NCI-H748 (cell line): Measurements from ENCODE around the gene KRTAP12-3.
"Not testable (repeated sequence)": the region's sequence is repeated elsewhere in the genome, so short reads cannot be mapped to it uniquely, and the experiment has no call there.

Experiments
- DNase-seq: peaks from one replicate; lab custom pipeline; 2025; ENCODE audit not compliant: unreplicated experiment; lab: John Stamatoyannopoulos, UW

KRTAP12-3 gene

DNA sequence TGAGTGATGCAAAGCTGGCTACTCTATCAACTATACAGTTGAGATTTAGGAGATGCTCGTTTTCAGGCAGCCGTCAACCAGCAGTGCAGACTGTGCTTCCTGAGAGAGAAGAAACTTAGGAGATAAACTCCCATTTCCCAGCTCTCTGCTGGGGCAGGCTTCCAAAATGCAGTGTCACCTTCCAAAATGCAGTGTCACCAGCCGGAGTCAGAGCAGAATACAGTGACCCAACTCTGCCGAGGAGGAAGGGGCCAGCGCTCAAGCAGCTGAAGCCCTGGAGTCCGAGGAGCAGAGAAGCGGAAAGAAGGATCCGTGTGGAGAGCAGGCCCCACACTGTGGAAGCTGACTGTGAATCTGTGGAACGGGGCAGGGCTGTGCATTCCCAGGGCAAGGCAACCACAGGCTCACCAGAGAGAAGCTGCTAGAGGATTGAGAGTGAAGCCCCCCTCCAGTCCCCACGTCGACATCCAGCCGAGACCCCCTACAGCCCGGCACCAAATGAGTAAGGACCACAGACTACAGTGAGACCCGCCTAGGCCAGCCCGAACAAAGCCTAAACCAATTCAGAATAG is 24.9 kb downstream of the KRTAP12-3 start:
- DNase-seq = no peak

DNA sequence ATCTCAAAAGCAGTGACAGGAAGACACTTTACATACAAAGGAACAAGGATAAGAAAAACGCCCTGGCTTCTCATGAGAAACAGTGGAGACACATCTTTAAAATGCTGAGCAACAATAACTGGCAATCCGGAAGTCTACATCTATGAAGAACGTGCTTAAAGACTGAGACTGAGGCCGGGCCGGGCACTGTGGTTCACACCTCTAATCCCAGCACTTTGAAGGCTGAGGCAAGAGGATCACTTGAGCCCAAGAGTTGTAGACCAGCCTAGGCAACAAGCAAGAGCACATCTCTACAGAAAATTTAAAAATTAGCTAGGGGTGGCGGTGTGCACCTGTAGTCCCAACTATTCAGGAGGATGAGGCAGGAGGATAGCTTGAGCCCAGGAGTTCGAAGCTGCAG is 26.3 kb downstream of the KRTAP12-3 start:
- DNase-seq = no peak

DNA sequence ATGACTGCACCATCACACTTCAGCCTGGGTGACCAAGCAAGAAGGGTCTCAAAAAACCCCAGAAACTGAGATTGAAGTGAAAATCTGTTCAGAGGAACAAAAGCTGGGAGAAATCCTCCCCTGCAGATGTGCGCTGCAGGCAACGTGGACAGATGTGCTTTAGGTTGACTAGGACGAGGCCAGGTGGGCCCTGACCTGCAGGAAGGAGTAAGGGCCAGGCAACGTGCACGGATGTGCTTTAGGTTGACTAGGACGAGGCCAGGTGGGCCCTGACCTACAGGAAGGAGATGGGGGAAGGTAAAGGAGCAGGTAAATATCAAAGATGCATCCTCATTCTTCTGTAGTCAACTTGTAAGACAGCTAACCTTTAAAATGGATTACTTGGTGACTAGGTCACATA is 26.8 kb downstream of the KRTAP12-3 start:
- DNase-seq = no peak

DNA sequence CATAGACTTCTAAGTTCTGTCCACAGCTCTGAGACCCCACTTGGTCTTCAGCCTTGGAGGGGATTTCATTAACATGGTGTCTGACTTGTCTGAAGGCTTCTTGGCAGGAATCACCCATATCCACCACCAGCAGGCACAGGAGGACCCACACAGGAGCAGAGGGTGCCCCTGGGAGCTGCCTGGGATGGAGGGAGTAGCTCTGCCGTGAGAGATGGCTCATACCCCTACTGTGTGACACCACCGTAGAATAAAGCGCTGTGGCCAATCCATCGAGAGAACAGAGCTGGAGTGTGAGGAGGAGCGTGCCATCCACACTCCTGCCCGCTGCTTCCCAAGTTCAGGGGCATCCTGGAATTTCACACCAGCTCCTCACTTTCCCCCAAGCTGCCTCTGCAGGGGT is 27.3 kb downstream of the KRTAP12-3 start:
- not testable (repeated sequence) for DNase-seq

DNA sequence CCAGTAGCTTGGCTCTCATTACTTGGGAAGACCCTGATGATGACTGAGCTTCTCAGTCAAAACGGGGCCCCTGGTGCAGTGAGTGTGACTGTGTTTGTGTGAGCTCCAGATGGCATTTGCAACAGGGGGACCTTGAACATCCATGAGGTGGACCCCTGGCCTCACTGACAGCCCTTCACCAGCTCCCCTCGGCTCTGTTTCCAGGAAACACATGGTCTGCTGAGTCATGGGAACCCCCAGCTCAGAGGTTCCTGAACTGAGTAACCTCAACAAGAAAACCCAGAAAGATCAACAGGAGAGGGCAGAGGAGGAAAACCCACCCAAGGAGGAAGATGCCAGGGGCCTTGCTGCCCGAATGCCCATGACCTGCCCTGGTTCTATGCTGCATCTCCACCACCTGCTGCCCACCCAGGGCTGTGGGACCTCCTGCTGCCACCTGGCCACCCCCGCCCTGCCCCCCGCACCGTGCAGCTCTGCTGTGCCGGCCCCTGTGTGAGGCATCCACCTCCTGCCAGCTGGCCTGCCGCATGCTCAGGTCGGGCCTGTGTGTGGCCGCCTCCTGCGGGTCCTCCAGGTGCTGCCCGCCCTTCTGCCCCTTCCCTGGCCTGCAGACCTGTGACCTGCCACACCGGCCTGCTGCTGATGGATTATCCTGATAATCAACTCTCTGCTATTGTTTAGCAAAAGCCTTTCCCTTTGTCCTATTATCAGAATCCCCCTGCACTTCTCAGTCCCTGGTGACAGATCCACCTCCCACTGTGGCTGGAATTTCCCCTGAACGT is 28.5 kb downstream of the KRTAP12-3 start:
- DNase-seq = peak; percentile 6

DNA sequence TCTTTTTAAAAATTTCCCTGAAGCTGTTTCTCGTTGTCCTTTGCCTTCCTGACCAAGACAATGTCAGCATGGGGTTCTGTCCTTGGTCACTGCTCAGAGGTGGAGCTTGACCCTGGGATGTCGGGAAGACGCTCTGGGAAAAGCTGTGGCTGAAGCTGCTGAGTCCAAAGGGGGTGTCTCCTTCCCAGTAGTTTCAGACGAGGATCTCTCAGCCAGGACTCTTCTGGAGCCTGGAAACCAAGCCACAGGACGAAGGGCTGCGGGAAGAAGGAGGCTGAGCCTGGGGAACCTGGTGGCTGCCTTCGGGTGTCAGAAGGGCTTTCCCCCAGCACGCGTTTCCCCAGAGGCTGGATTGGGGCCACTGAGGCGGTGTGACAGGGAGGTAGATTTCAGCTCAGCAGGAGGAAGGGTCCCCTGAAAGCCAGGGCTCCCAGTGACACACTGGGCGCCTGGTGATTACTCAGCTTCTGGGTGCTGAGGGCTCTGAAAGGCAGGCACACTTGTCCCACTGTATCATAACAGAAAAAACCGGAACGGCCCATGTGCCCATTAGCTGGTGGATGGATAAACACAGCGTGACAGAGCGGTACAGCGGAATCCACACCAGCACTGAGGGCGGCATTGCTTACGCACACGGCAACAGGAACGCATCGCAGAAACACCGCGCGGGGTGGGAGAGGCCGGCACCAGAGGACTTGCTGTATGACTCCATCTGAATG is 29.3 kb downstream of the KRTAP12-3 start:
- peak; percentile 22 for DNase-seq

DNA sequence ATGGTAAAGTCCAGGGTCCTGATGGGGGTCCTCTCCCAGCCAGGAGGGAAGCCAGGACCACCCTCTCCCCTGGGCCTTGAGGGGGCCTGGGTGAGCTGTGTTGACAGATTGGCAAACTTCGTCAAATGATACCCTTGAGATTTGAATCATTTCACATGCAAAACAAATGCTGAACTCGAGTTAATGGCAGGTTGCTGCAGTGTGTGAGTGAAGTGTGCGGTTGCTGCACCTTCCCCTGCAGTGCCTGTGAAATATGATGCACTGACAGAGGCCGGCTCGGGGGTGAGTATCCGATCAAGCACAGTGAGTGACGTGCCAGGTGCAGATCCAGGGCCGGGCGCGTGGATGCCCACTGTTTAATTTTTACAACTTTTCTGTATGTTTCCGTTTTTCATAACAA is 29.9 kb downstream of the KRTAP12-3 start:
- DNase-seq = peak; percentile 60

DNA sequence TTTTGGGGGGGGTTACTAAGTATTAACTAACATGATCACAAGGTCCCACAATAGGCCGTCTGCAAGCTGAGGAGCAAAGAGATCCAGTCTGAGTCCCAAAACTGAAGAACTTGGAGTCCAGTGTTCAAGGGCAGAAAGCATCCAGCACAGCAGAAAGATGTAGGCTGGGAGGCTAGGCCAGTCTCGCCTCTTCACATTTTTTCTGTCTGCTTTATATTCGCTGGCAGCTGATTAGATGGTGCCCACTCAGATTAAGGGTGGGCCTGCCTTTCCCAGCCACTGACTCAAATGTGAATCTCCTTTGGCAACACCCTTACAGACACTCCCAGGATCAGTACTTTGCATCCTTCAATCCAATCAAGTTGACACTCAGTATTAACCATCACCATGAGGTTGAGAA is 32.0 kb downstream of the KRTAP12-3 start:
- DNase-seq = not testable (repeated sequence)

DNA sequence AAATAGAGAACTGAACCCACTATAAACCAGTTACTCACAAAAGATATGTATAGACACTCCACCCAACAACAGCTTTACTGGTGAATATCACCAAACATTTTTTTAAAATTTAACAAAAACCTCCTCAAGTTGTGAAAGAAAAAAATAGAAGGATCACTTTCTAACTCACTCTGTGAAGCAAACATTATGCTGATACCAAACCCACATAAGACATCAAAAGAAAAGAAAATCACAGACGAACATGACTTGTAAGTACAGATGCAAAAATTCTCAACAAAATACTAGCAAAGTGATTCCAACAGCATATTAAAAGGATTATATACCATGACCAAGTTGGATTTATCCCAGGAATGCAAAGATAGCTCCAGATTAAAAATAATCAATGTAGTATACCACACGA is 34.0 kb downstream of the KRTAP12-3 start:
- DNase-seq = no peak

DNA sequence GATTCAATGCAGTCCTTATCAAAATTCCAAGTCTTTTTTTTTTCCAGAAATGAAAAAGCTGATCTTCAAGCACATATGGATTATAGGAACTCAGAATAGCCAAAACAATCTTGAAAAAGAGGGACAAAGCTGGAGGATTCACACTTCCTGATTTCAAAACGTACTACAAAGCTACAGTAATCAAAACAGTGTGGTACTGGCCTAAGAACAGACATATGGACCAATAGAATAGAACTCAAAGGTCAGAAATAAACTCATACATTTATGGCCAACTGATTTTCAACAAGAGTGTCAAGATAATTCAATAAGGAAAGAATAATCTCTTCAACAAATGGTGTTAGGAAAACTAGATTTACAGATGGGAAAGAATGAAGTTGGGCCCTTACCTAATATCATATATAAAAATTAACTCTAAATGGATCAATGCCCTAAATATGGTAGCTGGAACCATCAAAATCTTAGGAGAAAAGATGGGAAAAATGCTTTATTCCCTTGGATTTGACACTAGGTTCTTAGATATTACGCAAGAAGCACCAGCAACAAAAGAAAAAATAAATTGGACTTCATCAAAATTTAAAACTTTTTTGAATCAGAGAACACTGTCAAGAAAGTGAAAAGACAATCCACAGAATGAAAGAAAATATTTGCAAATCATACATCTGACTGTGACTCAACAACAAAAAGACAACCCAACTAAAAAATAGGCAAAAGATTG is 35.2 kb downstream of the KRTAP12-3 start:
- DNase-seq = no peak

DNA sequence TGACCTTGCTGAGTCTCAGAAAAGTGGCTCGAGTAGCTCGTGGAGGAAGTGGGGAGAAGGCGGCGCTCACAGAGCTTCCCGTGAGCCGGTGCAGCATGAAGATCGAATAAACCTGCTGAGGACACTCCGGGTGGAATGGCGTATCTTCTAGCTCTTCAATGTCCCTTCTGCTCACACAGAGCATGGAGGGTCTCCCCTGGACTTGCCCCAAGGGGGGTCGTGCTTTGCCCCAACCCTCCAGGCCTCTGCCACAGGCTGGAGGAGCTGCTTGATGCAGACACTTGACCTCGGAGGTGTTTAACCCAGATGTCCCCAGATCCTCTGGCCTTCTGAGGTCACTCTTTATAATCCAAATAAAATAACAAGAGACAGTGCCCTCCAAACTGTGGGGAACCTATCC is 37.0 kb downstream of the KRTAP12-3 start:
- DNase-seq = no peak

DNA sequence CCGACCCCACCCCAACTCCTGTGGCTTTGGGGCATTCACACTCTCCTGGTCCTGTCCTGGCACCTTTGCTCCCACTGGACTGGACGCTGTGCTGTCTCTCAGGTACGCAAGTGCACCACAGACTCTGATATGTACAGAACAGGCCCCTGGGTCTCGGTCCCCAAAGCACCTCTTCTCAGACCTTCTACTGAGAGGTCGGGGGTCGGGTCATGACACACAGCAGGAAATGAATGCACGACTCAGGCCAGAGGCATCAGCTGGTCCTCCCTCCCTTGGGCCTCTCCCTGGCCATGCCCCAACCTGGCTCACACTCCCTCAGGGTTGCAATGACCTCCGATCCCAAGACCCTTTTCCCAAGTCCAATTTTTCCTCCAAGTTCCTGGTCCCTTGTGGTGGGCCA is 37.5 kb downstream of the KRTAP12-3 start:
- no peak for DNase-seq

DNA sequence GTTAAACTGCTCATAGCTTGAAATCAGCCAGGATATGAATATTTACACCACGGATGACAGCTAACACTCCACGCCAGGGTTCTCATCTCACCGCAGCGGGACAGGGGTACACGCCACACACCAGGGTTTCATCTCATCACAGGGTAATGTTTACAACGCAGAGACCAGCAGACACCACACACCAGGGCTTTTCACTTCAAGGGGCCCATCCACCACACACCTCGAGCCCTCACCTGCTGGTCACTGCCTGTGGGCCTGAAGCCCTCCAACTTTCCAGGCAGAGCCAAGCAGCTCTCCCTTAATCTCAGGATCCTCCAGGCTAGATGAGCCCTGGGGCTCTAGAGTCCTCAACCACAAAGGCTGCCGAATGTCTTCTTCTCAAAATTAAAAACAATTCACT is 37.9 kb downstream of the KRTAP12-3 start:
- DNase-seq = no peak

DNA sequence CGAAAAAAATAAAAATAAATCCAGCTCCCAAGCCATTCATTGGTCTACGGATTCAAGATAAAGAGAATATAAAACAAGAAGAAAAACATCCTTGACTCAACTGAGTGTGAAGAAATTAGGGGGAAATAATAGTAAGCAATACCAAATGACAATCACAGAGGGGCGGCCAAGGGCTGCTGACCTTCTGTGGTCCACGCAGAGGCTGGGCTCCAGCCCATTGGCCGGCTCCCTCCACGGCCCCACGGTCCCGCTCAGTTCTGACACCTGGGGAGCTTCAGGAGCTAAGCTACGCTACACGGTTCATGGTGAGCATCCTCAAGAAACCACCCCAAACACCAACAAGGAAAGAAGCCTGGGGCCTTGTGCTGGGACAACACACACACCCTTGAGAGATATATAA is 38.8 kb downstream of the KRTAP12-3 start:
- DNase-seq = no peak

DNA sequence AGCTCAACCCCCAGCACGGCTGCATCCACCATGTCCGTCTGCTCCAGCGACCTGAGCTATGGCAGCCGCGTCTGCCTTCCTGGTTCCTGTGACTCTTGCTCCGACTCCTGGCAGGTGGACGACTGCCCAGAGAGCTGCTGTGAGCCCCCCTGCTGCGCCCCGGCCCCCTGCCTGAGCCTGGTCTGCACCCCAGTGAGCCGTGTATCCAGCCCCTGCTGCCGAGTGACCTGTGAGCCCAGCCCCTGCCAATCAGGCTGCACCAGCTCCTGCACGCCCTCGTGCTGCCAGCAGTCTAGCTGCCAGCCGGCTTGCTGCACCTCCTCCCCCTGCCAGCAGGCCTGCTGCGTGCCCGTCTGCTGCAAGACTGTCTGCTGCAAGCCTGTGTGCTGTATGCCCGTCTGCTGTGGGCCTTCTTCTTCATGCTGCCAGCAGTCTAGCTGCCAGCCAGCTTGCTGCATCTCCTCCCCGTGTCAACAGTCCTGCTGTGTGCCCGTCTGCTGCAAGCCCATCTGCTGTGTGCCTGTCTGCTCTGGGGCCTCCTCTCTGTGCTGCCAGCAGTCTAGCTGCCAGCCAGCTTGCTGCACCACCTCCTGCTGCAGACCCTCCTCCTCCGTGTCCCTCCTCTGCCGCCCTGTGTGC is 39.6 kb downstream of the KRTAP12-3 start, which contains the start of gene KRTAP10-12:
TSS of gene KRTAP10-12 (plus strand) at position 1 of the 639 bp plus-strand sequence. CDS start at position 31, 30 bp downstream.
- not testable (repeated sequence) for DNase-seq

DNA sequence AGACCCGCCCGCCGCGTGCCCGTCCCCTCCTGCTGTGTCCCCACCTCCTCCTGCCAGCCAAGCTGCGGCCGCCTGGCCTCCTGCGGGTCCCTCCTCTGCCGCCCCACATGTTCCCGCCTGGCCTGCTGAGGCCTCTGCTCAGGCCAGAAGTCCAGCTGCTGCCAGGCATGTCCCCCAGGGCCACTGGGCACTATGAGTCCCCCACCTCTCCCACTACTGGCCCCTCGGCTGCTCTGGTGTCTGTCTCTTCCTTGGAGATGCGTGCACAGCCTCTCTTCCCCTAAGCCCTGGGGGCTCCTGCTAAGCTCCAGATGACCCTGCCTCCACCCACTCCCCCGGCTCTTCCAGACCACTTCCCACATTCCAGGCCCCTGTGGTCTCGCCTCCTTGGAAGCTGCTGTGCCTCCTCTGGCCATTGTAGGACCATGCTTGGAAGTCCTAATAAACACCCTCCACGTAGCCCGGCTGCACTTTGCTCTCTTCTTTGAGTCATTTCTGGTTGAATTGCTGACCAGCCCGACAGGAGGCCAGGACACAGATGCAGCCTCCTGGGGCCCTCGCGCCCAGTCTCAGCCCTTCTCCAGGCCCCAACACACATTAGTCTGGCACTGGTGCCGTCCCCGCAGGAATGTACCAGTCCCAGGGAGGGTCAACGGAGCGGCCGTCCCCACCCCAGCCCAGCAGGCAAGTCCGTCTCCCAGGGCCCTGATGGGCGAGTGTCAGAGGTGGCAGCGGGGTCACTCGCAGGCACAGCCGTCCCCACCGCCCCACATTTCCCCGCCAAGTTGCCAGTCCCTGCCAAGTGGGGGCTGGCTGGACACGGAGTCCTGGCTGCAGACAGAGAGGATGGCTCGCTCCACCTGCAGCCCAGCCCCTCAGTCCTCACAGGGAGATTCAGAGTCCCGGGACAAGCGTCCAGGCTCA is 40.3 kb downstream of the KRTAP12-3 start:
- no peak for DNase-seq

DNA sequence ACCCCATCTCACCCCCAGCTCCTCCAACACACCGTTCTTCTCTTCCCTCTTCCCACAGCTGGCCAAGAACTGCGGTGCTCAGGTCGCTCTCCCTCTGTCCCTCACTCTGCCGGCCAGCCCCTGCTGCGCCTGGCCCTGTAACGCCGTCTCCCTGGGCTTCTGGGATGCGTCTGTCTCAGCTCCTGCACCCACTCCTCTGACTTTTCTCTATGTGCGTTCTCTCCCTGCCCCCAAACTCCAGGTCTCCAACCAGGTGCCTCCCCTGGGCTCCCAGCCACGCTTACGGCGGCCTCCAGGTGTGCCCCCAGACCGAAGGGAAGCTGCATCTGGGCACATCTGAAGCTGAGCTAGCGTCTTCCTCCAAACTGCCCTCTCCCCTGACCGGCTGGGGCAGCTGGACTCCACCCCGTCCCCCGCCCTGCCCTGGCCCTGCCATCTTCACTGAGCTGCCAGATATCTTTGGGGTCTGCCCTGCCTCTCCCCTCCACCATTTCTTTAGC is 41.8 kb downstream of the KRTAP12-3 start:
- DNase-seq = no peak

DNA sequence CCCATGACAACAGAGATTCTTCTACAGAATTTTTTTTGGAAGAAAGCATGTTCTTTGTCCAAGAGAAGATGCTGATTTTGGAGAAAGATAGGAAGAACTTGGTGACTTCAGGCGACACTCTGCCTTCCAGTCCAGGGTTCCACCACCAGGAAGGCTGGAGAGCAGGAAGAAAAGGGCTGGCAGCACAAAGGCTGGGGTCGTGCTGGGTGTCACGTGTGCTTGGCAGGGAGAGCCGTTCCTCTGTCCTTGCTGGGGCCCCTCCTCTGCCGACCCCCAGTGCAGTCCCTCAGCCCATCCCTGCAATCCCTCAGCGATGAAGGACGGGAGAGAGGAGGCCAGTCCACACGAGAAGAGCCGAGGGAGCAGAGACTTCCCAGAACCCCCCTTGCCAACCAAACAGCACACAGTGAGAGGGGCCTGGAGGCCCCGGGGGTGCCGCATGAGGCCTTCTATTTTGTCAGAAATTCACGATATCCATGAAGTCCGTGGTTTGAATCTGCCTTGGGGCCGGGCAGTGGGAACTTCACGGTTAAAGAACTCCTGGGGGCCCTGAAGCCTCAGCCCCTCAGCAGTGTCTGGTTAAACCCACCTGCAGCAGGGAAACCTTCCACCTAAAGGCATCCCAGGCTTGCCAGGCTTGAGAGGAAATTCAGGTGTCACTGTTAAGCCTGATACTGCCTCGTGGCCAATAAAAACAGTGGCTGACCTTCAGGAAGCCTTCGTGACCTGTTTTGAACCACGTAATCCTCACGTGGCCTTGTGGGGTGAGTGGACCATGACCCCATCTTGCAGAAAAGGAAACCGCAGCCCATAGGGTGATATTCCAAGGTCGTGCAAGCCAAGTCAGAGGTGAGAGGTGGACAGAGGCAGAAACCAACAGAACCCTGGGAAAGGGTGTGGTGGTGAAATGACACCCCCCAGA is 42.6 kb downstream of the KRTAP12-3 start:
- DNase-seq = no peak

DNA sequence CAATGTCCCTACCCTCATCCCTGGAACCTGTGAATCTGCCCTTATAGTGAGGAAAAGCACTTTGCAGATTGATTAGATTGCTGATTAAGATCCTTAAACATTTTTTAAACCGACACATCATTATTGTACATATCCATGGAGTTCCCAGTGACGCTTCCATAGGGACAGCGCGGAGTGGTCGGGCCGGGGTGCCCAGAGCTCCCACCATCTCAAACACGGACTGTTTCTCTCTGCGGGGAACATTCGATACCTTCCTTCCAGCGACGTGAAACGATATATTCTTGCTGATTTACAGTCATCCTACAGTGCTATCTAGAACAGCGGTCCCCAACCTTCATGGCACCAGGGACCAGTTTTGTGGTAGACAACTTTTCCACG is 43.3 kb downstream of the KRTAP12-3 start:
- DNase-seq = no peak
